GM10847 (cell line): ENCODE results near the gene TRAPPC12.

ENCODE experiments used
- POLR2A ChIP-seq: IDR thresholded peaks from 2 replicates; pipeline ENCODE4 v1.6.1; 2011; ENCODE audit not compliant: insufficient read length; ENCODE audit errors: extremely low read depth

Gene TRAPPC12

DNA sequence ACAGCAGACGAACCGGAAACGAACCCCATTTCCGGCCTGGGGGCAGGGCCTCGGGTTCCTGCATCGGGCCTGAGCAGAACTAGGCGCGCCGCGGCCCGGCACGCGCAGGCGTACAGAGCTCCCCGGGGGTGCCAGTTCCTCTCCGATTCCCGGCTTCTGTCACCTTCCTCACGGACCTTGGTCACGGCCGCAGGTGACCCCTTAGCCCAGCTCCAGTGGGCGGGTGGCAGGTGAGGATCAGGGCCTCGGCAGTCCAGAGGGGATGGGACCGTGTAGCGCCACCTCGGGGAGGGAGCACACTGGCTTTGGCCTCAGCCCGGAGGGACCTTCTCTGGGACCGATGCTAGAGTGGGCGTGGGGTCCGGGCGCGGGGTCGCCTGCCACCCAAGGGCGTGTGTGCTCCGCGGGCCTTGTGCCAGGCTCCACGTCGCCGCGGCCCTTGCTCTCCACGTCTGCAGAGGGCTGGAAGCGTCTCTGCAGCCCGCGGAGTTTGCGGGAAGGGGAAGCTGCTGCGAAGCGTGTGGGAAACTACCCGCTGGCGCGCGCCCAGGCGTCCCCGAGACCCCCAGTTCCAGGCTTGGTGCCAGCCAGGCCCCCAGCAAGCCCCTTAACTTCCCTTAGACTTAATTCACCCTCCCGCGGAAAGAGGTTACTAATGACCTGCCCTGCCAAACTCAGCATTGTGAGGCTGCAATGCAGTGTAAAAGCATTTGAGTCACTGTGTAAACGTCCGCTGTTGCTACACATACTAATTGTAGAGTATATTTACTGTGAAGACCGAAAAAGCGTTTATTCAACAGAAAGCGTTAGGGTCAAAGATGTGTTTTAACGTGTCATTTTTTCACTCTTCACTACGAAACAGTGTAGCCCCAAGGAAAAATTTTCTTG is at the start of gene TRAPPC12:
Gene TRAPPC12 (plus strand): TSS at position 48 of the 888 bp plus-strand sequence. CDS start 7,930 bp downstream, outside the sequence.
- peak; percentile 84 for TF ChIP-seq POLR2A

DNA sequence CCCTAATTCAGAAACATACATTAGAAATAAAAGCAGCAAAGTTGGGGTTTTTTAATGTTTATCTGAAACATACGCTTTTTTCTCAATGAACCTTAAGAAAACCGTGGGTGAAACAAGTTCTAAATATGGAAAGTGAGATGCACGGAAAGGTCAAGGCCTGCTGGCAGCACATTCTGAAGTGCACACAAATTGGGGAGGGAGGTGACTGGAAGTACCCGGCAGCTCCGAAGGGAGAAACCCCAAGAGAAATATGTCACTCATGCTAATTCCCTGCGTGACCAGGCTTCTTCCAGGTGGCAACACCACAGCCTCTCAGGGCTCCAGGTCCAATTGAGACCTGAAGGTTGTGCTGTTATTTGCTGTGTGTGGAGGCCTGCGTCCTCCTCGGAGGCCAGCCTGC is 47.4 kb upstream of the TRAPPC12 start:
- TF ChIP-seq POLR2A, result no peak

DNA sequence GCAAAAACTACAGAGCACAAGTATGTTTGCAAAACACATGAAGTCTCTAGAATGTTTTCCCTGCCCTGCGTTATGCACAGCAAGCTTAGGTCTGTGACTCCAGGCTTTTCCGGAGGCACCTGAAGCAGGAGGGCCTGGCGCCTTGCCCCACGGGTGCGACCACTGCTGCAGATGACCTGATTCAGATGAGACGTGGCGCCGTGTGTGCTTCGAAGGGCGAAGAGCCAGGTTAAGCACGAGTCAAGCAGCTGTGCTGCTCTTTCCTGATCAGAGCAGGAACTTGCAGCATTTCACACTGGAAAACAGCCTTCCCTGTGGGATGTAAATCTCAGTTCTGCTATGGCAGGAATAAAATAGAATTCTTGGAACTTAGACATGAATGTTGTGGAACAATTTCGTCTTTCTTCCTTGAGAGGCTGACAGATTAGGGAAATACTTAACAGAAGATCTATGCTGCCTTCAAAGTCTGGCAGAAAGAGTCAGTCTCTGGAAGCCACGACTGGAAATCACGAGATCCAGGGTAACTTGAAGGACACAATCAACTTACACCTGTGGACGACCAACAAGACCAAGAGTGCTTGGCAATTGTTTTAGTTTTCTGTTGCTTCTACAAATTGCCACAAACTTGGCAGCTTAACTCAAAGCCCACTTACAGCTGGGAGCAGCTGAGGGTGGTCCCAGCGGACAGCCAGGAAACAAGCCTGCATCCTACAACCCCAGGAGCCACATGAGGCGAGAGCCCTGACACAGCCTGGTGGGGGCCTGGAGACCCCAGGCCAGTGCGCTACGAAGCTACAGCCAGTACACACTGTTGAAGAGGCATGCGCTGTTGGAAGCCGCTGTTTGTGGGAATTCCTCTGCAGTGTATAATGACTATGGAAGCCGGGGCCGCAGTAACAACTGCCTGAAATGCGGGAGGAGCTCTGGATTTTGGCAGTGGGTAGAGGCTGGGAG is 44.8 kb upstream of the TRAPPC12 start:
- TF ChIP-seq POLR2A, result no peak

DNA sequence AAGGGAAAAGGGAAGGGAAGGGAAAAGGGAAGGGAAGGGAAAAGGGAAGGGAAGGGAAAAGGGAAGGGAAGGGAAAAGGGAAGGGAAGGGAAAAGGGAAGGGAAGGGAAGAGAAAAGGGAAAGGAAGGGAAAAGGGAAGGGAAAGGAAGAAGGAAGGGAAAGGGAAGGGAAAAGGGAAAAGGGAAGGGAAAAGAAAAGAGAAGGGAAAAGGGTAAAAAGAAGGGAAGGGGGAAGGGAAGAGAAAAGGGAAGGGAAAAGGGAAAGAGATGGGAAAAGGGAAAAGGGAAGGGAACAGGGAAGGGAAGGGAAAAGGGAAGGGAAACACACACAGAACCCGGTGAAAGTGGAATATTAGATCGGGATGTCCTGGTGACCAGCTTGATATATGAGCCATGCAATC is 42.6 kb upstream of the TRAPPC12 start:
- TF ChIP-seq POLR2A, result no peak

DNA sequence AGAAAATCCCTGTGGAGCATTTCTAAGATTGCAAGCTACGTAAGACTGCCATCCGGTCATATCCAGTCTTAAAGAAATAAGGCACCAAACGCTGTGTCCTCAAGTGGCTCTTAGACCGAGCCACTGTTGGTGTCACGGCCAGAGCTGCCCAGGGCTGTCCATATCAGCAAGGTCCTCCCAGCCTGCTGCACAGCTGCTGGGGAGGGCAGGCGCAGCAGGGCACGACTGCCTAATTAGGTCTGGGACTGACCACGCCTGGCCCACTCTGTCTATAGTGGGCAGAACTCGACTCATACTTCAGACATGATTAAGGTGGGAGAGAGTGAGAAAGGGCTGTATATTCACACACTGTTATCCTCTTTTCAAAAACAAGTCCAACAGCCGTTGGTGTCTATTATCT is 41.2 kb upstream of the TRAPPC12 start:
- TF ChIP-seq POLR2A, result no peak

DNA sequence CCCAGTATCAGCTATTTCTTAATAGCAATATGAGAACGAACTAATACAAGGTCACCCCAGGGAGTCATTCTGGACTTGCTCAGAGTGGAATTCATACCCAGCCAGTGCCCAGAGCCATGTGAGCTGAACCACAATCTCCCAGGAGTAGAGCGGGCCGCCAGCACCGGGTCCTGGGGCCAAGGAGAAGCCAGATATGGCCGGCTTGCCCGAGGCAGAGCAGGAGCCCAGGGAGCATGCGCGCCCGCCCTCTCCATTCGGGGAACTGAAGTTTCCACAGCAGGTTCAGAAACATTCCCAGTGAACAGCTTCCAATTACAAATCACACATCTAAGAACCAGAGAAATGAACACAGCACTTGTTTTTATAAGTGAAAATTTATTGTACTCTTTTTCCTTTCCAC is 39.4 kb upstream of the TRAPPC12 start:
- TF ChIP-seq POLR2A, result no peak

DNA sequence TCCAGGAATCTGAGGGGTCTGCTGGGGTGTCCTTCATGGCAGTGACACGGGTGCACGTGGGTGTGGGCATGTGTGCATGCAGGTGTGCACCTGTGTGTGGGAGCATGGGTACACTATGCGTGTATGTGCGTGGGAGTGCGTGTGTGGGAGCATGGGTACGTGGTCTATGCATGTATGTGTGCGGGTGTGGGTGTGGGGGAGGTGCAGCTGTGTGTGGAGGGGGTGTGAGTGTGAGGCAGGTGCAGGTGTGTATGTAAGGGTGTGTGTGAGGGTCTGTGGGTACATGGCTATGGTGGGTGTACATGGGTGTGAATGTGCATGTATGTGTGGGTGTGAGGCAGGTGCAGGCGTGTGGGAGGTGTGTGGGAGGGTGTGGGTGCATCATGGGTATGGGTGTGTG is 38.2 kb upstream of the TRAPPC12 start:
- no peak for TF ChIP-seq POLR2A

DNA sequence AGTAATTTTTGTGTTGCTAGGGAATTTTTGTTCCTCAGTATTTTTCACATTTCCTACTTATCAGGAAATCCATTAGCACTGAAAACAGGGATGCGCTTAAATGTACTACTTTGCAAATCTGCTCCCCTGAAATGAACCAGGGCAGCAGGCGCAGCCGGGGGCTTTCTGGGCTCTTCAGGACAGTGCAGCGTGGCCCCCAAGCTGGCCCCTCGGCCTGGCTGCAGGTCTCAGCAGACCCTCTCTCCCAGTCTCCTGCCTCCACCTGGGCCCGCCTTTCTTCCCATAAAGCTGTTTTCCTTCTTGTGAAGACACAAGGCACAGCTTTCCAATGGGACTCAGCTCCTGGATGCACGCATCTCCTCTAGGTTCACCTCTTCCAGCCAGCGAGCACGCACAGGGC is 37.2 kb upstream of the TRAPPC12 start:
- no peak for TF ChIP-seq POLR2A

DNA sequence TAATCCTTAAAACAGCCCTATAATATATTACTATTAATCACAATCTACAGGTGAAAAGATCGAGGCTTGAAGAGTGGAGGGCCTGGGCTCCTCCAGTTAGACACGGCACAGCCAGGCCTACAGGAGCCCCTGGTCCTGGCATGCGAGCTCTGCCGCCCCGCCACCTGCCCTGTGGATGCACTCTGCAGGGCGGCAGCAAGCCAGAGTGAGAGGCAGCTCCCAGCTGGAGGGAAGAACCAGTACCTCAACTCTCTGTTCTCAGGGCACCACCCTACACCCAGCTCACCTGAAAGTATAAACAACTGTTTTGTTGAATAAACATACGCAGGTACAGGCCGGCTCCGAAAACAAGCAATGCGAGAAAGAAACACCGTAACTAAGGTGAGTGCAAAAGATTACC is 36.5 kb upstream of the TRAPPC12 start:
- no peak for TF ChIP-seq POLR2A

DNA sequence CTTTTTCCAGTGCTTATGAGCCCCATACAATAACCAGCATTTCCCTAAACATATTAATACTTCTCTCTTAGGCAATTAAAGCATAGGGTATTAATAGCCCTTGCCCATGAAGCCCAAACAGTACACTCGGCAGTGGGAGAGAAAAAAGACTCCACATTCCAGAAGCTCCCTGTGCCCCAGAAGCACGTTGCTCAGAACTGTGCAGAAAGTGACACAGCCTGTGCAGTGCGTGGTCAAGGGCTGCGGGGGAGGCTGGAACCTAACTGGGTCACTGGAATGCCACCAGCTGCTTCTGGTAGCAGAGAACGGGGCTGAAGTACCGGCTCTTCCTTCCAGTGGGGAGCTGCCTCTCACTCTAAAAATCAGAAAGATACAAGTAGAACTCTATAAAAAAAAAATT is 34.6 kb upstream of the TRAPPC12 start:
- no peak for TF ChIP-seq POLR2A

DNA sequence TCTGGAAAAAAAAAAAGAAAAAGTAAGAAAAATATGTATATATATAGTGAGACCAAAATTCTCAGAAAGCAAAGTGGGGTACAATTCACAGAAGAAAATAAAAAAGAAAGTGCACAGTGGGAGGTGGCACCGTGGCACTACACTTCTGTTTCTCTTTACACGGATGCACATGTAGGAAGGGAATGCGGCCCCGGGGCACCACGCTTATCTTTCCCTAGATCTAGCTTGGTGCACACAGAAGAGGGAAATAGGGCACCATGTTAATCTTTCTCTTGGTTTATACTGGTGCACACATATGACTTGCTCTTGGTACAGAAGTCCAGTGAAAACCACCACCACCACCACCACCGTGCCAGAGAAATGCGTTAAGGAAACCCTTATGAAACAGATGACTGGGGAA is 33.9 kb upstream of the TRAPPC12 start:
- TF ChIP-seq POLR2A, result no peak

DNA sequence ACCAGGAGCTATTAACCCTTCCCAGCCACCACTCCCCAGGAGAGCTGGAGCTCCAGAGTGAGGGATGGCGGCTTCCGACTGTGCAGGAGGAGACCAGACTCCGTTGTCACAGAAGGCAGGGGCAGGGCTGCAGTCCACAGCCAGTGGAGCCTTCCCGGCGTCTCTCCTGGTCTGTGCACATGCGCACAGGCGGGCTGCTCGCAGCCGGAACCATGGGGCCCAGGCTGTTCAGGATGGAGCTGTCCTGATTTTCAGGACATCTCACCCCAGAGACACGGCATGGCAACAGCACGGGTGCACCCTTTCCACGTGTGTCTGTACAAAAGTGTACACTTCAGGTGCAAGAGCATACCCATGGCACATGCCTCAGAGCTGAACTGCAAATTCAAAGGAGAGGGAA is 30.7 kb upstream of the TRAPPC12 start:
- TF ChIP-seq POLR2A, result no peak

DNA sequence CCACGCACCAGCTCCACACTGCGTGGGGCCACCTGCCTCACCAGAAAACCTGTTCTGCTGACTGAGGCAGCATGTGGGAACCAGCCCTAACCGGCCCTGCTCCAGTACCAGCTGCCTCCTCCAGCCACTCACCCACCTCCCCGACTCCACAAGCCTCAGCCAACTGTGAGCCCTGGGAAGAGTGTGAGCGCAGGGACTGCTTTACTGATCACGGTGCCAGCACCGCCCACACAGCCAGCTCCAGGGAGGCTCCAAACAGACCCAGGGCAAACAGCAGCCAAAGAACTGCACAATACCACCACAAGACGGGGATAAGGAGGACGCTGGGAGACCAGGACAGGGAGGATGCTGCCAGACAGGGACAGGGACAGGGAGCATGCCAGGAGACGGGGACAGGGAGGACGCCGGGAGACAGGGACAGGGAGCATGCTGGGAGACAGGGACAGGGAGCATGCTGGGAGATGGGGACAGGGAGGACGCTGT is 30.2 kb upstream of the TRAPPC12 start:
- no peak for TF ChIP-seq POLR2A

DNA sequence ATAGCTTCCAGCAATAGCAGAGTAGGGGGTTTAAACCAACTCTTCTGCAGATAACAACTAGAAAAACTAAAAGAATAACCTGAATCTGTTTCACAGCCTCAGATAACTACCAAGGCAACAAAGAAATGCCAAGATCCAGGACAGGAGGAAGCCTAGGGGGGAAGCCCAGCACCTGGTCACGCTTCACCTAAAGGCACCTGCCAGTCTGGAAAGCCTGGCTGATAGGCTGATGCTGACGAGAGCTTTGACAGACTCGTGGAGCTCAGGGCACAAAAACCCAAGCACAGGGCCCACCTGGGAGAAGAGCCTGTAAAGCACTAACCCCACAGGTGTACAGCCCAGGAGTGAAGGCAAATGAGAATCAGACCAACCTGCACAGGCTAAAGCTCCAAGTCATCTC is 24.5 kb upstream of the TRAPPC12 start:
- TF ChIP-seq POLR2A, result no peak

DNA sequence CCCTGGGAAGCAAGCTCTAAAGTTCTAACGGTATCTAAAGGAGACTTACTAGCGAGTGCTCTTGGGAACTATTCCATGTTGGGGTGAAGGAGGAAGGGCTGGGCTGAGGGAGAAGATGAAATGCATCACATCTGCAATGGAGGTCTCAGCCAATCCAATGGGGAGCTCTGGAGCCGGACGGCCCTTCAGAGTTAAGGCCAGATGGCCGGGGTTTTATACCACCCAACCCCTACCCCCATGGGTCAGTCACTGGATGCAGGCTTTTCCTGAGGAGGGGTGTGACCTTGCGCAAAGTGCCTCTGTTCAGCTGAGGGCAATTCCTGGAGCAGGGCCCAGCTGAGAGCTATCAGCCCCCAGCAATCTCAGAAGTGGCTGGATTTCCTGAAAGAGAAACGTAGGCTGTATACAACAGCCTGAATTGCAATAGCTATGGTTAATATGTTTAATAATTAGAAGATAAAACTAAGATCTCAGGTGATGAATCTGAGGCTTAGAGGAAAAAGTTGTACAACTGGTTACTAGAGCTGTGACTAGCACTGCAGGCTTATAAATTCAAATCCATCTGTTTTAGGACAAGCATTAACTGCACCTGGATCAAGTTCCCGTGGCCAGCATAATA is 23.4 kb upstream of the TRAPPC12 start:
- no peak for TF ChIP-seq POLR2A

DNA sequence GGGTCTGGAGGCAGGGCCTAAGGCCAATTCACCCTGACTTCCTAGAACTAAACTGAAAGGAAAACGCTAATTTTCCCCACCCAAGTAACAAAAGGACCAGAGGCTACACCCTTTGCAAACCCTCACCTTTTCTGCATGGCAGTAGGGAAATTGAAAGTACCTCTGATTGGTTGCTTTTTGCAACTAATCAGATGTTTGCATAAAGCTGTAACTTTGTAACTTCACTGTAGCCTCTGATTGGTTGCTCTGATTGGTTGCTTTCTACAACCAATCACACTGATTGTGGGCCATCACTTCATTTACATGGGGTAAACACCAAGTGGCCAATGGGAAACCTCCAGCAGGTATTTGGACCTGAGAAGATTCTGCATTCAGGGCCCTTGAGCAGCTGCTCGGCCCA is 22.7 kb upstream of the TRAPPC12 start:
- TF ChIP-seq POLR2A, result no peak

DNA sequence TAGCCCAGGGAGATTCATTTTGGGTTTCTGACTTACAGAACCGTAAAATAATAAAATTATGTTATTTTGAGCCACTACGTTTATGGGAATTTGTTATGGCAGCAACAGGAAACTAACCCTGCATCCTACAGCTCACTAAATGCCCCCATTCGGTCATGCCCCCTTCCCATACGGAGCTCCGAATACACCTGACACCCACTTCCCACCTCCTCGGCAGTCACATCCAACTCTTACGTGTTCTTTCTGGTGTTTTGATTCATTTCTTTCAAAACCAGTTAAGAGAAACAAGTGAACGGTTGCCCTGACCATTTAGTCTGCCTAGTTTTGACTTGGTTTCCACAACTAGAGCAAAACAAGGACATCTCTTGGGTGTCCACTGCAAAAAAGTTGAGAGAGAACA is 21.6 kb upstream of the TRAPPC12 start:
- TF ChIP-seq POLR2A, result no peak
